SK-N-SH (cell line): Measurements from ENCODE around the gene ACTN4.

Source experiments
- CHD2 ChIP-seq: fragments of 150-350 bp; IDR thresholded peaks from 2 replicates; pipeline ENCODE4 v1.6.1; 2018; ENCODE audit warnings: low read length; ENCODE audit not compliant: partially characterized antibody
- CTCF ChIP-seq: fragments of 200-600 bp; sonication (generic); IDR thresholded peaks from 2 replicates; pipeline ENCODE4 v1.6.1; 2017; ENCODE audit warnings: antibody characterized with exemption, mild to moderate bottlenecking, moderate library complexity
- ELF1 ChIP-seq: IDR thresholded peaks from 2 replicates; pipeline ENCODE4 v1.4.0; 2012
- EP300 ChIP-seq, 2 experiments: IDR thresholded peaks; 2 replicates each; pipeline versions ENCODE4 v1.4.0 to v1.6.1; 2012; ENCODE audit warnings: borderline replicate concordance in 1 of 2, low read depth in 1 of 2, low read length in 1 of 2
- FOXM1 ChIP-seq: IDR thresholded peaks from 2 replicates; pipeline ENCODE4 v1.4.0; 2012; ENCODE audit warnings: low read depth, mild to moderate bottlenecking
- GABPA ChIP-seq: IDR thresholded peaks from 2 replicates; pipeline ENCODE4 v1.4.0; 2012; ENCODE audit warnings: low read depth, mild to moderate bottlenecking
- NFIC ChIP-seq: IDR thresholded peaks from 2 replicates; pipeline ENCODE4 v1.4.0; 2012; ENCODE audit warnings: borderline replicate concordance
- SIN3A ChIP-seq: IDR thresholded peaks from 2 replicates; pipeline ENCODE4 v1.6.1; 2012; ENCODE audit warnings: low read depth, mild to moderate bottlenecking, low read length, moderate library complexity, borderline replicate concordance
- TAF1 ChIP-seq: IDR thresholded peaks from 2 replicates; pipeline ENCODE4 v1.6.1; 2012; ENCODE audit warnings: low read depth, mild to moderate bottlenecking, low read length, moderate library complexity, borderline replicate concordance
- TEAD4 ChIP-seq: IDR thresholded peaks from 2 replicates; pipeline ENCODE4 v1.4.0; 2012; ENCODE audit warnings: mild to moderate bottlenecking, borderline replicate concordance; ENCODE audit not compliant: insufficient read depth
- USF1 ChIP-seq: IDR thresholded peaks from 2 replicates; pipeline ENCODE4 v1.4.0; 2012; ENCODE audit warnings: low read depth, borderline replicate concordance
- USF2 ChIP-seq: fragments of 150-350 bp; IDR thresholded peaks from 2 replicates; pipeline ENCODE4 v1.6.1; 2017; ENCODE audit warnings: antibody characterized with exemption, low read length, low read depth, borderline replicate concordance
- YY1 ChIP-seq: IDR thresholded peaks from 2 replicates; pipeline ENCODE4 v1.4.0; 2012; ENCODE audit warnings: low read depth, mild to moderate bottlenecking
- ZBTB33 ChIP-seq: IDR thresholded peaks from 2 replicates; pipeline ENCODE4 v1.4.0; 2012; ENCODE audit warnings: low read depth, borderline replicate concordance

- TF ChIP-seq CTCF, result no peak
- TF ChIP-seq FOXM1, result no peak
- no peak for TF ChIP-seq GABPA
- TF ChIP-seq TAF1, result no peak
- no peak for TF ChIP-seq SIN3A
- no peak for TF ChIP-seq EP300 (IDR thresholded peaks at IDR 0.05; ENCODE audit: borderline replicate concordance in 1 of 2, low read depth in 1 of 2, low read length in 1 of 2)
- TF ChIP-seq ZBTB33, result no peak
- TF ChIP-seq YY1, result no peak
- no peak for TF ChIP-seq CHD2
- TF ChIP-seq NFIC, result no peak
- no peak for TF ChIP-seq USF2
- no peak for TF ChIP-seq TEAD4
- TF ChIP-seq USF1, result no peak
- no peak for TF ChIP-seq ELF1
Measured at GRCh38 chr19:38669552-38669951, 22.1 kb downstream of the ACTN4 start.
